NCI-H82 treated with DMSO at 0.1 percent for 48 hours (cell line): ENCODE results near the gene SHD.
"Not testable (repeated sequence)": the region's sequence is repeated elsewhere in the genome, so short reads cannot be mapped to it uniquely, and the experiment has no call there.

Source experiments
- DNase-seq: peaks from one replicate; lab custom pipeline; 2025; ENCODE audit not compliant: unreplicated experiment; lab: John Stamatoyannopoulos, UW

Gene SHD

DNA sequence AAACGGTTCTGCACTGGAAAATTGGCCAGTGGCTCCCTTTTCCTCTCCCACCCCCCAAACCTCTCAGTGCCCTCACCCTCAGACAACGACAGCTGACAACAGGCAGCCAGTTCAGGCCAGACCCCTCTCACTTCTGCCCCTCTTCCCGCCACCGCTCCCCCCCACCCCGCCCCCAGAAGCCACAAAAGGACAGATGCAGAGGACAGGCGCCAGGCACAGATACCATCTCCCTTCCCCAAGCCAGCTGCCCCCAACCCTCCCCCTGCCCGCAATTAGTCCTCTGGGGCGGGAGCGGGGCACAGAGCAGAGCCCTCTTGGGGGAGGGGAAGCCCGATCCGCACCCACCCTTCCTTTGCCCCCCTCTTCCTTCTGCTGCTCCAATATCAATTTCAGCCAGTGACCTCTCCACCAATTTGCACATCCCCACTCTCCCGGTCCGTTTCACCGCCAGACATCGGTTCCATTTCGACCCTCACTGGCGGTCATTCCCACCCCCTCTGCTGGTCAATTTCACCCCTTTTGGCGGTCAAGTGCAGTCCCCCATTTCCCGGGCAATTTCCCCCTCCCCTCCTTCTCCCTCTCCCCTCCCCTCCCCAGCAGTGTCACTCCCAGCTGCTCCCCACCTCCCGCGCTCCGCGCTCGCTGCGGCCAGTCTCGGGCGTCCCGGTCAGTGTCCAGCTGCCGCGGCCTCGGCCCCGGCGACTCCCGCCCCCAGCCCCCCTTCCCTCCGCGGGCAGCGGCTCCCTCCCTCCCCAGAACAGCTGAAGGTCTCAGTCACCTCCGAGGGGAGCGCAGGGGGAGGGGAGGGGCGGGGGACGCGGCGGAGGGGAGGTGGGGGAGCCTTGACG is at the start of gene SHD:
Gene SHD, plus strand, starts transcription at position 848 of the 848 bp plus-strand sequence. CDS start 798 bp downstream, outside the sequence.
- no peak for DNase-seq

GRCh38 chr19:4230237-4230636 is 48.8 kb upstream of the SHD start:
- not testable (repeated sequence) for DNase-seq

- not testable (repeated sequence) for DNase-seq
These were observed 47.5 kb upstream of the SHD start for GRCh38 chr19:4231521-4231920.

DNA sequence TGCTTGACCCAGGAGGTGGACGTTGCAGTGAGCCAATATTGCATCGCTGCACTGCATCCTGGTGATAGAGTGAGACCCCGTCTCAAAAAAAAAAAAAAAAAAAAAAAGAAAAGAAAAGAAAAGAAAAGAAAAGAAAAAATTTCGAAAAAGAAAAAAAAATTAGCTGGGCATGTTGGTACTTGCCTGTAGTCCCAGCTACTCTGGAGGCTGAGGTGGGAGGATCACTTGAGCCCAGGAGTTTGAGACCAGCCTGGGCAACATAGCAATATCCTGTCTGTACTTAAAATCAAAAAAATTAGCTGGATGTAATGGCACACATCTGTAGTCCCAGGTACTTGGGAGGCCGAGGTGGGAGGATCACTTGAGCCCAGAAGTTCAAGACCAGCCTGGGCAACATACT is 46.9 kb upstream of the SHD start:
- not testable (repeated sequence) for DNase-seq

- no peak for DNase-seq
These were observed 46.3 kb upstream of the SHD start for GRCh38 chr19:4232614-4233281.

GRCh38 chr19:4233282-4233853 is 45.7 kb upstream of the SHD start:
- no peak for DNase-seq

- no peak for DNase-seq
These were observed 44.8 kb upstream of the SHD start for GRCh38 chr19:4234142-4234861.

DNA sequence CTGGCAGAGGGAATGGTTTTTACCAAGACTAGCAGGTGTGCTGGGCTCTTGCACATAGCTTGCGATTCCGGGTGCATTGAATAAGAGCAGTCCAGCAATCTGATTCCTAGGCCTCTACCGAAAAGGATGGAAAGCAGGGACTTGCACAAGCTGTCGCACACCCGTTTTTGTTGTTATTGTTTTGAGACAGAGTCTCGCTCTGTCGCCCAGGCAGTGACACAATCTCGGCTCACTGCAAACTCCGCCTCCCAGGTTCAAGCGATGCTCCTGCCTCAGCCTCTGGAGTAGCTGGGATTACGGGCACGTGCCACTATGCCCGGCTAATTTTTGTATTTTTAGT is 44.2 kb upstream of the SHD start:
- no peak for DNase-seq

DNA sequence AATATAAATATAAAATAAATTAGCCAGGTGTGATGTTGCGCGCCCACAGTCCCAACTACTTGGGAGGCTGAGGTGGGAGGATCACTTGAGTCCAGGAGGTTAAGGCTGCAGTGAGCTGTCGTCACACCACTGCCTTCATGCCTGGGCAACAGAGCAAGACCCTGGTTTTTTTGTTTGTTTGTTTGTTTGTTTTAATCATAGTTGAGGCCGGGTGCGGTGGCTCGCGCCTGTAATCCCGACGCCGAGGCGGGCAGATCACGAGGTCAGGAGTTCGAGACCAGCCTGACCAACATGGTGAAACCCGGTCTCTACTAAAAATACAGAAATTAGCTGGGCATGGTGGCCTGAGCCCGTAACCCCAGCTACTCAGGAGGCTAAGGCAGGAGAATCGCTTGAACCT is 41.6 kb upstream of the SHD start:
- DNase-seq = not testable (repeated sequence)

GRCh38 chr19:4238831-4239230 is 40.2 kb upstream of the SHD start:
- no peak for DNase-seq

DNA sequence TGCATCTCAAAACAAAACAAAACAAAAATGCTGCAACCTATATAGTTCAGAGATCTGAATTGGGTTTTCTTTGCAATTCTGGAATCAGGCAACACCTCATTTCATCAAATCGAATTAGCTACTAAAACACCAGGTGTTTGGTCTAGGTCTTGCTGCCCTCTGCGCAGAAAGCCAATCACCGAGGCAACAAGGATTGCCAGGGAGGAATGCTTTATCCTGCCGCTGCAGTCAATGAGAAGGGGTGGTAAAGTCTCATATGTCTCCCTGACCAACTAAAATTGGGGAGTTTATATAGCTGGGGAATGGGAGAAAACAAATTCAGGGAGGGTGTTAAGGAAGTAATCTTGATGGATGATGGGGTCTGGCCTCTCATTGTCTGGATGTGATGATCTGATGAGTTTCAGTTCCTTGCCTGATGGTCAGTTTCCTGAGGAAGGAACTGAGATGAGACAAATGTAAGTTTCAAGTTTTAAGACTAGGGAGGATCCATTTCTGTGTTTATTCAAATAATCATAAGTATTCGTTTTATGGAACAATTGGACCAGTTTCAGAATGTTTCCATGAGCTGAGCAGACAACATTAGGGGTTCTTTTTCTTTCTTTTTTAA is 37.1 kb upstream of the SHD start:
- DNase-seq = no peak

GRCh38 chr19:4245938-4246337 is 33.1 kb upstream of the SHD start:
- DNase-seq = not testable (repeated sequence)

DNA sequence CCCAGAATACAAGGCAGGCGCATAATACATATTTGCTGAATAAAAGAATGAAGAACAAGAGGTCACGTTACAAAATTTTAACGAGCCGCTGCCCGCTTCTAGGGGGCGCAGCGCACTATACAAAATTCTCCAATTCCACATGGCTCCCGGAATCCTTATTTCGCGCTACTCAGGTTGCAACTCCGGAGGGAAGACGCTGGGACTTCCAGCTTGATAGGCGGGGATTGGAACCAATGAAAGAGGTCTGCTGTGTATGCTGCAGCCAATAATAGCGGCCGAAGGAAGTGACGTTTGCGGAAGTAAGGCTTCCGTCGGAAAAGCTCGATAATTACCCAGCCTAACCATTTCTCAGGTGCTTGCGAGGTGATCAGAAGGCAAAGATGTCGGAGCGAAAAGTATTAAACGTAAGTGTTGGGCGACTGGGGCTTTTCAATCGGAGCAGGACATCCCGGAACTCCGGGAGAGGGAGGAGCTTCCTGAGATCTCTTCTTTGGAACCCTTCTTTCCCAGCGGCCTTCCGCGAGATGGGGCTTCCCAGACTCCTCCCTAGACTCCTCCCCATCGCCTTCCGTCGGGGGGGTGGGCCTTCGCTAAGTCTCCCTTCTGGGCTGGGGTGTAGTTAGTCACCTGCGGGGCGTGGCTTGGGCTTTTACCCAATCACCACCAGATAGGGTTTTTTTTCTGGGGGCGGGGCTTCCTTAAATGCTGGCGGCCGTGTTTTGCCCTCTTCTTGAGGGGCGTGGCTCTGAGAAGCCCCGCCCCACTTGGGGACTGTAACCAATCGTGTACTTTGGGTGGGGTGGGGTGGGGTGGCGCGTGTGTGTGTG is 32.1 kb upstream of the SHD start, which contains the start of gene YJU2:
Gene YJU2, plus strand, starts transcription at position 314 of the 827 bp plus-strand sequence. Its CDS starts 67 bp downstream, at position 381.
- peak; percentile 97 for DNase-seq

DNA sequence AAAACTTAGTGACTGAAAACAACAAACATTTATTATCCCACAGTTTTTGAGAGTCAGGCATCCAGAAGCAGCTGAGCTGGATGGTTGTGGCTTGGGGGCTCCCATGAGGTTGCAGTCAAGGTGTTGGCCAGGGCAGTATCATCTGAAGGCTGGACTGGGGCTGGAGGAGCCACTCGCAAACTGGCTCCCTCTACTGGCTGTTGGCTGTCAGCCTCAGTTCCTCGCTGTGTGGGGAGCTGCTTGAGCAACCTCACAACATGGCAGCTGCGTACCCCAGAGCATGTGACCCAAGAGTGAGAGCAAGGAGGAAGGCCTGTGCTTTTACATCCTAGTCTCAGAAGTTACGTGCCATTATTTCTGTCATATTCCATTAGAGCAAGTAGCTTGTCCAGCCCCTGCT is 22.5 kb upstream of the SHD start:
- no peak for DNase-seq

DNA sequence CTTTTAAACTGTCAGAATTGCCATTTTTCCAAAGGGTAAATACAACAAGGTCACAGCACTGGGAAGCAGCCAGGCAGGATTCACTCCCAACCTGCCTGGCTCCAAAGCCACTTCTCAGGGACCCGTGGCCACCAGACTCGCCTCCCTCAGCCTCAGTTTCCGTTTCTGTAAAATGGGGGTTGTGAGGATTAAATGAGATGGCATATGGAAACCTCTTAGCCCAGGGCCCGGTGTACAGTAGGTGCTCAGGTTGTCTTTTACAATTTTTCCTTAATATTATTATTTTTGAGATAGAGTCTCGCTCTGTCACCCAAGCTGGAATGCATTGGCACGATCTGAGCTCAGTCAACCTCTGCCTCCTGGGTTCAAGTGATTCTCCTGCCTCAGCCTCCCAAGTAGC is 22.0 kb upstream of the SHD start:
- DNase-seq = no peak

- no peak for DNase-seq
These were observed 20.9 kb upstream of the SHD start for GRCh38 chr19:4258181-4258580.

- no peak for DNase-seq
These were observed 18.4 kb upstream of the SHD start for GRCh38 chr19:4260613-4261191.

GRCh38 chr19:4264812-4265211 is 14.3 kb upstream of the SHD start:
- DNase-seq = no peak

- DNase-seq = no peak
These were observed 12.6 kb upstream of the SHD start for GRCh38 chr19:4266253-4267000.
